Myocyte (in vitro differentiated cells): ENCODE data around the gene PDE4D. TPM values are rescaled to one million over a fixed set of nuclear protein-coding genes. Genes with fewer than 3 reads are reported as not detected.

ENCODE experiments used
- DNase-seq: peaks from one replicate; pipeline ENCODE4 v3.0.0-alpha.2; 2012; ENCODE audit warnings: low read depth
- total RNA-seq: library from RNA; depleted of rRNA; stranded (reverse); fragments of >200 nt; gene quantifications from 2 replicates; pipeline ENCODE4 v1.2.3, GENCODE V29; 2014

Gene PDE4D
- total RNA-seq, 1 donor from 2014 or later, result 26.8 TPM

DNA sequence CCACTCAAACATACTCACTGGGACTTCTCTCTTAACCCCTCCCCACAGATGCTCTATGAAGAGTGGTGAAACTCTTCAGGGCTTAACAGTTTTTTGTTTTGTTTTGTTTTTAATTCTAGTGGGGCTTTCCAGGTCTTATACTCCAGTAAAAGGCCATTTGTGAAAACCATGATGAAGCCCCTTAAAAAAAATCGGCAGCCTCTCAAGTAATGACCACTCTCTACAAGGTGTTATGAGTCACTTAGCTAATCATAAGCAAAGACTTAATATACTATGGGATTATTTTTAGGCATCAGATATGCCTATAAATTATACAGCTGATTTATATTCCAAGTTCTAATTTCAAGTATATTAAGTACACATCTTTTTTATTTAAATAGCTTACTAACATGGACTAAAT, 702.8 kb downstream of the PDE4D start:
- DNase-seq, result no peak

DNA sequence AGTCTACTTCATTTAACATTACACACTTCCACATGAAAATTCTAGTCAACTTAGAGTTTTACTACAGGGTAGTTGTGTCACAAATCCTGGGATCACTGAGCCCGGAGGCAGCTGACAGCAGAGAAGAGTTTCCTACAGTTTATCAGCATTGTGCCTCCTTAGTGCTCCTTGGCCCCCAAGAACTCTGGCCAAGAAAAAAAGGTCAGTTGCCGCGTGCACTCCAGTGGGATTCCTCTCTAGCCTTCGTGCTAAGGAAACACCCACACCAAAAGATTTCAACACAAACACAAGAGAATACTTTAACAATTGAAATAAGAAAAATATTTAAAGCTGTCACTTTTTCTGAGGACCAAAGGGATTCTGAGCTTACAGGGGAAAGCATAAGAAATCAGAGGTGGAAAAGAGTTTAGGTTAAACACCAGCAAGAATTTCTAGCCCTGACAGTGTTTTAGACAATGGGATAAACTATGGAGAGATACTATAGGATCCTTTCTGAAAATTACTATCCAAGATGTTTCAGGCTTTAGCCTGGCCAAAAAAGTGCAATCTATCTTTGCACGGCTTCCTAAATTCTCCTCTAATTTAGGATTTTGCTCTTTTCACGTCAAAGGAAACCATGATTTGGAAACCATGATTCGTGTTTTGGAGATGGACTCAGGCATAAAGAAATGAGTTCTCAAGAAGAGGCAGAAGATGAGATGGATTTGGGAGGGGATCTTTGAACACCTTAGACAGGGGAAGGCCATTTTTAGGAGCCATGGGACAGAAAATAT, 703.9 kb downstream of the PDE4D start:
- DNase-seq, result no peak

DNA sequence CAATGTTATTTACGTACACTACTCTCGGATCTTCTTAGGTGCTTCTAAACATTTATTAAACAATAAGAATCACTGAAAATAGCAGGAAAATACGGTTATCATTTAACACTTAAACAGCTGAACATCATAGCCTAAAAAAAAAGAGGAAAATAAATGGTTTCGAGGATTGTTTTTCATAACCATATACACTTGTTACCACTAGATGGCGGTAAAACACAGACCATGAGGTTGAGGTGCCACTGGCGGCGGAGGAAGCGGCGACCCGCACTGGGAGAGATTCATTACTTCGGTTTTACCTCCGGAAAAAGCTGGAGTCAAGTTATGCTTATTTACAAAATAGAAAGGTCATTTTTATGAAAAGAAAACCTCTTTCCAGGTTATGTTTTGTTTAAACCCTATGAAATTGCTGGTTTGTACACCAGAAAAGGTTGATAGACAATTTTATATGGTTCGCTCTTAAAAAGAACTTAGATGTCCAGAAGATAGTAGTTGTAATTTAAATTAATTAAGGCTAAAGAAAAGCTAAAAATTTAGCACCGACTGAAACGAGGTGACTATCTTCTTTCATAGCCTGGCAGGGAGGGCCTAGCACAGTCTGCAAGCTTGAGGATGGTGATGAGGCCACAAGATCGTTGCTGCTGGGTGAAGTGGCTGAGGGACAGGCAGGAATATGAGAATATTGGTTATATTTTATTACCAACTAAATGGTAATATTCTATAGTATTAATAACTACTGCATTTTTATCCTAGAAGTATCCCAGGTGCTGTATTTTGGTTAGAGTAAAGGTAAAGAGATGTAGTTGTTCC, 704.9 kb downstream of the PDE4D start:
- DNase-seq, result peak; percentile 65

DNA sequence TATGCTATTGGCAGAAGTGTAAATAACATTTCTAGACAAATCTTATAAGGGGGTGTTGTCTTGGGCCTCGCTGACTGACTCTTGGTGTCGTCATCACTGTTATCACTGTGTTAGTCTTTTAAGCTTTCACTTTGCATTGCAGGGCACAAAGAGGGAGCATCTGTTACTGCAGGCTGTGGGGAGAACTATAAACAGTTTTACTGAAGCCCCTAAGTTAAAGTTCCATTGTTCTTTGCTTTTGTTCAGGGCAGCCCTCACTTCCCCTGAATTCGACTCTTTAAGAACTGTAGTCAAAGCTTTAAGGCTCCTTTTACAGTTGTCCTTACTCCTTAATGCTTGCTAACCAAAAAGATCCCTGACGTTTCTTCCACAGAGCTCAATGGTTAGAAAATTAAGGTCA, 705.7 kb downstream of the PDE4D start:
- DNase-seq, result peak; percentile 28

DNA sequence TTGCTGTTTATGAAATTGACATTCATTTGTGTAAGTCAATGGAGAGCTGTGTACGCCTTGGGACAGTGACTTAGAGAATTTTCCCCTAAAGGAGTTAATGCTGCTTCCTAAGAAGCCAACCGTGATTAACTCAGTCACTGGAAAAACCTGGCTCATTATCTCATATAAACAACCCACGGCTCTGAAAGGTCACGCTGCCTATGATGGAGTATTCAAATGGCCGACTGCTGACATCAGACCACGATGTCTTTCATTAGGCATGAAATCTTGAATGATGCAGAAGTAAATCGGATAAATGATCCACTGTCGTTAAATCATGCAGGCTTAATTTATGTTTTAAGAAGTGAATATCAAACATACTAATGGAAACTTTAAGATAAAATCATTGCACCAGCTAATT, 706.9 kb downstream of the PDE4D start:
- no peak for DNase-seq

DNA sequence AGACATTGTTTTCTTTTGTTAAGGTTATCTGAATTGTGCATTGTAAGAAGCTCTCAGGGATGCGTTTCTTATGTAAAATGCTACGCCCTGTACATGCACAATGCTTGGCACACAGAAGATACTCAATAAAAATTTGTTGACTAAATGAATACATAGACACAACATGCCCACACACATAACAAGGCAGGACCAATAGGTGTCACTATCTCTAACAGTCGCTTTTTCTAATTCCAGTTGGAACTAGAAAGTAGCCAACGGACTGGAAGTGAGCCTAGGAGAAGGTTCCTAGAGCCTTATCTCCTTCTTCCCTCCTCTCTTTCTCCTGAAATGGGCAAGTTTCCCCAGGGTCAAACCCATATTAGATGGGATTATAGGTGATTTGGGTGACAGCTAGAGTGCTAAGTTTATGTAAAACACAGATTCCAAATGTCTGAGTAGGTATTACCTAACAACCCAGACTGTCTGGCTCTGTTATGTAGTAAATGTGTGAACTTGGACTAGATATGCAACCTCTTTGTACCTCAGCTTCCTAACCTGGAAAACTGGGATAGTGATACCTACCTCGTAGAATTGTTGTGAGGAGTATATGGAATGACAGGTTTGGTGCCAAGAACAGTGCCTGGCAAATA, 707.7 kb downstream of the PDE4D start:
- no peak for DNase-seq

DNA sequence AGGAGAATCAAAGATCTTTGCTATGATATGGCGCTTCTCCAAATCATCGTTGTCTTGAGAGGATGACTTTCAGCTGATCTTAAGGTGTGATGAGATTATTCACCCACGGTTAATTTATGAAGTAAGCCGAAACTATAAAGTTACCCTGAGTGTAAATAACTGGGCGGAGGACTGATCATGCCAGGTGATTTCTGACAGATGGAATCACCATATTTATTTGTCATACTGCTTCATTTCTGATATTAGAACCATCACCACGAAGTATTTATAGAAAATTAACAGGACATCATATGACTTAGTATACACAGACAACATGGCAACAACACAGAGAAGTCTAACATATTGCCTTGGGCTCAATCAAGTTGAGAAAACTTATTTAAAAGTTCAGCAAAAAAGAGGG, 708.8 kb downstream of the PDE4D start:
- peak; percentile 39 for DNase-seq

DNA sequence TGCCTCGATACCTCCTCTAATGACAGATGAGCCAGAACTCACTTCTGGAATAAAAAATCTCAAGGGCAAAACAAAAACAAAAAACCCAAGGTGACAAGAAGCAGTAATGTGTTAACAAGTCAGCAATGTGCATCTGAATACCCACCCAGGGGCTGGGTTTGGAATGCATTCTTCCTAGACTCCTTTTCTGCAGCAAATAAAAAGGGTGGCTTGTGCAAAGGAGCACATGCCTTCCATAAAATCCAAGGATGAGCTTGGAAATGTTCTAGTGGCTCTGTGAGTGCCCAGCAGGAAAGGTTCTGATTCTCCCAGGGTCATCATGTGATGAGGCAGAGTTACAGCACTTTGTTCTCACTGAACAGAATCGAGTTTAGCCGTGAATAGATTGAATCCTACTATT, 710.8 kb downstream of the PDE4D start:
- DNase-seq, result no peak

DNA sequence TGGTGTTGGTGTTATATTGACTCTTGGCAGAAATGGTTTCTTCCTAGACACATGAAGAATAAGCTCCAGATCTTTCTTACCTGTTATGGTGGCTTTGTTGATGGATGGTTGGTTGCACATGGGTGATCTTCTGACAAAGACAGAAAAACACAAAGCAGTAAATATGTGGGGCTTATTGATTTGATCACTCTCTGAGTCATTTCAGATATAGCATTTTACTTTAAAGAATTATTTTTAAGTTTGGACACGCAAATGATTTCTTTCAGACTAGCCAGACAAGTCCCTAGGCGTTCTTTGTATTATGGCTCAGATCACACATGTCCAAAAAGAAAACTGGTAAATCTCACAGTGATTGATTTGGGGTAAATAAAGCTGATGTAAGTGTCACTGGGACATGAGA, 713.0 kb downstream of the PDE4D start:
- no peak for DNase-seq

DNA sequence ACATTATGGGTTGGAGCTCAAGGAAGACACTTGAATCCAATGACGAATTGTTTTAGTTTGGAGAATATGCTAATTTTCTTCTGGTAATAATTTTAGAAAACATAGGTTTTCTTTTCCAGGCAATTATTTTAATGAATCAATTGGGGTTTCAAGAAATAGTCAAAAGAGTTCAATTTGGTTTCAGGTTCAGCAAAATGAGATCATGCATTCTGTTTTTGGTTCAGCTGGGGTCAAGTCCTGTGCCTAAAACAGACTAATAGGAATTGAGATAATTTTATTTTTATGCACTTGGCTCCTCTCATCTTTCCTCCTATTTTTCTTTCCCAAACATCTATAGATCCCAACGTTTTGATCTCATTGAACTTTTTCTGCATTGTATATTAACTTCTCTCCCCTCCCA, 713.8 kb downstream of the PDE4D start:
- no peak for DNase-seq

DNA sequence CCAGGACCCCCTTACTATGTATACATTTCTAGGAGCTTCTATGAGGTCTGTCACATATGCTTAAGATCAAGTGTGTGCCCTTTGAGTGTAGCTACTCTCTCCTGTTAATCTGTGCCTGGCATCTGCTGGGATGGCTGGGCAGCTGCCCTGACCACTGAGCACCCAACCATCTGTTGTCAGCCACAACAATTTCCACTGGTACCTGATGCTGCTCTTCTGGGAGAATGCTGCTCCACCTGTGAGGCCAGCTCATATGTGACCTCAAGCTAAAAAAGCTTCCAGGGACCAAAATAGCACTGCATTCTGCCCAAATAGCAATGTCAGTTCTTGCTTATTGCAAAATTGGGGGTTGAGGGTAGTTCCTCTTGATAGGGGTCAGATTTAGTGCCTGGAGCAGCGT, 715.0 kb downstream of the PDE4D start:
- DNase-seq, result peak; percentile 90

DNA sequence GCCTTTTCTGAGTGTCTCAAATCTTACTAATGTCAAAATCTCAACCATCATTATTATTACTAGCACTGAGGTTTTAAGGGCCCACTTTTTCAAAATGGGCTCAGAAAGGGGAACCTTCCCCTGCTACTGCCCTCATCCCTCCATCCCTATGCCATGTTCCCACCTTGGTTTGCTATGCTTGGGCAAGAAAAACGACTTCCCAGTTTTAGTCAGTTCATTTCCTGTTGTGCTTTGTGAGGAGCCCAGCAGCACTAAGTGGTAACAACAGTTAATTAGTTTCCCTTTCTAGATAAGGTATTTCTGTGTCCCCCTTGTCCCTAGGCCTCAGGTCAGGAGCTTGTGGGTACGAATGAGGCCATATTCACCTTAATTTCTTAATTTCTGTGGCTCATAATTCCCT, 715.5 kb downstream of the PDE4D start:
- no peak for DNase-seq

DNA sequence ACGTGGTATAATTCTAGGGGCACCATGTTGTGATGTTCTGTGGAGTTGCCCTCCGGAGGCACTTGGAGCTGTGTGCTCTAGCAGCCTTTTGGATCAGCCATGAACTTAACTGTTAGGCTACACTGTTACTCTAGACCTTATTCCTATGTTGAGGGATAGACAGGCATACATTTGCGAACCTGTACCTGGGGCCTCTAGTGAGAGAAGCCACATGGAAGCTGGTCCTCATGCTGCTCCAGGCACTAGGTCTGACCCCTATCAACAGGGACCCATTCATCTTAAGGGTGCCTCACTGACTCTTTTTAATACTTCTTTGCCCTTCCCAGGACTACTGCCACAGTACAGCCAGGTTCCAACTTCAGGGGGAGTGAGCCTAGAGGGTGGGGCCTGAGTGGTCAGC, 715.9 kb downstream of the PDE4D start:
- no peak for DNase-seq

DNA sequence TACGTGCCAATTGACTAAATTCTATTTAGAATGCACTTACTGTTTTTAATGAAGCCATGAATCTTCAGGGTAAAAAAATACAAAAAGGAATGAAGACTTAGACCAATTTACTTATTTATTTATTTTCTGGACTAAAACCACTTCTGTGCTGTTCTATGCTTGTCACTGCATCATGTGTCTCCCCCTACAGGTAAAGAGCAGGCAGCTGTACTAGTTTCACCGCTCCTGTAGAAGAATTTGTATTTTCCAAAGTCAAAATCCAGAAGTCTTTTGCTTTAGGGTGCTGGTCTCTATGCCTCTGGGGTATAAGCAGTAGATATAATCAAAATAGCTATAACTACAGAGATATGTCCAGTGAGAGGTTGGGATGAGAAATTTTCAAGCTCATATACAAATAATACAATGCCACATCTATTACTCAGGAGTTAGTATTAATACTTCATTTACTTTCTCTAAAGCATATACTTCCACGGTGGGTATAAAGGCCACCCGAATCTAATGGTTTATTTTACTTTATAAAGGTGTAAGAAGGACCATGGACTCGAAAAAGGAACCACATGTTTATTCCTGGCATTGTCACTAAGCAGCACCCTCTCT, 719.2 kb downstream of the PDE4D start:
- peak; percentile 76 for DNase-seq

DNA sequence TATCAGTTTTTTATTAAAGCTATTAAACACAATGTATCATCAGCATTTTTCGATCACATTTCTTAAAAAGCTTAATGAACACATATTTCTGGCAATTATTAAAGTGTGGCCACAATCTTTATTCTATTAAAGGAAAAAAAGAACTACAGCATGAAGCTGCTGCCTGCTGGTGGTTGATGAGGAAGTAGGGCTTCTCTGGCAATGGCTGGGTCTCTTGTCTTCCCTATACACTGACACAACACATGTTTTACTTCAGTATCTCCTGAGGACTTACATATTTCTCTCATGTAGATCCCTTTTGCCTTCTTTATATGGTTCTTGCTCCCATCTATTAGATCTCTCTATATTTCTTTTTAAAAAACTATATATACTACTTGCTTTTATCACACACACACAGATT, 719.9 kb downstream of the PDE4D start:
- no peak for DNase-seq

DNA sequence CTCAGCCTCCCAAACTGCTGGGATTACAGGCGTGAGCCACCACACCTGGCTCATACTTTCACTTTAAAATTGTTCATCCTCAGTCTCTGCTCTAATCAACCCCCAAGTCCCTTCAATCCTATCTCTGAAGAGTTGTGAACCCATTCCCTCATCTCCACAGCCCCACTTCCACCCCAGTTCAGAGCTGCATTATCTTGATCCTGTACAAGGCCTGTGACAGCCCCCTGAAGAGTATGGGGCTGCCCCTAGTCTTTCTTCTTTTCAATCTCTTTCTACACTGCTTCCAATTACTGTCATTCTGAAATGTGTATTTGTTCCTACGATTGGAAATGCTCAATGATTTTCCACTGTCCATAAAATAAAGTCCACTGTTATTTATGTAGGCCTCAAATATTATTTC, 722.4 kb downstream of the PDE4D start:
- no peak for DNase-seq

DNA sequence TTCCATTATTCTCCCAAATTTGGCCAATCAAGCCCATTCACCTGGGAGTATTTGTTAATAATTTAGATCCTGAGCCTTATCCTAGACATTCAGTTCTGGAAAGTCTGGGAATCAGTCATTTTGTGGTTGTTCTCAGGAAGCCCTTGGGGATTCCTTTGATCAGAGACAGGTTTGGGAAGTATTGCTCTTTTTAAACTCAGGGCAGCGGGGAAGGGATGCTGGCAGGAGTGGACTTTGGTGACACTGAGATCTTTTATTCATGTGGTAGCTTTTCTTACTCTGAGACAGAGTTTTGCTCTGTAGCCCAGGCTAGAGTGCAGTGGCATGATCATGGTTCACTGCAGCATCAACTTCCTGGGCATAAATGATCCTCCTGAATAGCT, 723.8 kb downstream of the PDE4D start:
- no peak for DNase-seq

DNA sequence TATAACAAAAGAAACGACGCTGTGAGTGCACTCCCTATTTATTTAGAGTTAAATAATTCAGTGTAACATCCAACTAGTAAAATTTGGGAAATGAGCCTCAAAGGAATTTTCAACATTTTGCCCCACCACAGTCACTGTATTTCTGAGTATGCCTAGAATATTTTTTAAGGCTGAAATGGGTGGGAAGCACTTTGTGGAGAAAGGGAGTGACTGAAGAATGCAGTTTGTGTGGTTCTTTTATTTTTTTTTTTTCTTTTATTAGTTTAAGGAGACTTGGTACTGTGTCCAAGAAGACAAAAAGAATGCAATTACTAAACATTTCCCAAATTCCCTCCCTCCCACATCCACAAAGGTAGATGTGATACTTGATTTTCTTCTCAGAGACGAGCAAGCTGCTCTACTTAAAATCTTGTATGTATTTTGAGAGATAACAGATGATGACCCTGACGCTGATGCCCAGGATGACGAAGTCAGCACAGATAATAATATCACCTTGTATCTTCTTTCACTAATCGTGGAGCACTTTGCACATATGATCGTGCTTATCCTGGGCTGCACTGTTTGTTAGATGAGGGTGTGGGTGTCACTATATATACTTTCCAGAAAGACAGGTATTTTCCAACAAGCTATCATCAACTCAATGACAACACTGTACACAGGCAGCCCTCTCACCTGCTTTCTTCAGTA, 724.3 kb downstream of the PDE4D start:
- DNase-seq, result no peak

DNA sequence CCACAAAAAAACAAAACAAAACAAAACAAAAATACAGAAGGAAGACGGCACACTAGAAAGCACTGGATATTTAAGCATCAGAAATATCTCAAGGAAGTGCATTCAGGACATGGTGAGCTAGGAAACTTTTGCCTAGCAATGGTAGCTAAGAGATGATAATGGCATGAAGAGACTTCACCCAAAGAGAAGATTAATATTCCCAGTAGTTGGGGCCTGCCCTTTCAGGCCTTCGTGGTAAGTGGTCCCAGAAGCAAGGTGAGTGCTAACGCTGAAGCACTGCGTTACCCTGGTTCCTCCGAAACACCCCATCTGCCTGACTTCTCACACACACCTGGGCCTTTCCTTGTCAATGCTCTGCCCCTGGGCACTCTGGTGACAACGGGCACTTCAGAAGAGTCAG, 725.5 kb downstream of the PDE4D start:
- DNase-seq, result no peak

DNA sequence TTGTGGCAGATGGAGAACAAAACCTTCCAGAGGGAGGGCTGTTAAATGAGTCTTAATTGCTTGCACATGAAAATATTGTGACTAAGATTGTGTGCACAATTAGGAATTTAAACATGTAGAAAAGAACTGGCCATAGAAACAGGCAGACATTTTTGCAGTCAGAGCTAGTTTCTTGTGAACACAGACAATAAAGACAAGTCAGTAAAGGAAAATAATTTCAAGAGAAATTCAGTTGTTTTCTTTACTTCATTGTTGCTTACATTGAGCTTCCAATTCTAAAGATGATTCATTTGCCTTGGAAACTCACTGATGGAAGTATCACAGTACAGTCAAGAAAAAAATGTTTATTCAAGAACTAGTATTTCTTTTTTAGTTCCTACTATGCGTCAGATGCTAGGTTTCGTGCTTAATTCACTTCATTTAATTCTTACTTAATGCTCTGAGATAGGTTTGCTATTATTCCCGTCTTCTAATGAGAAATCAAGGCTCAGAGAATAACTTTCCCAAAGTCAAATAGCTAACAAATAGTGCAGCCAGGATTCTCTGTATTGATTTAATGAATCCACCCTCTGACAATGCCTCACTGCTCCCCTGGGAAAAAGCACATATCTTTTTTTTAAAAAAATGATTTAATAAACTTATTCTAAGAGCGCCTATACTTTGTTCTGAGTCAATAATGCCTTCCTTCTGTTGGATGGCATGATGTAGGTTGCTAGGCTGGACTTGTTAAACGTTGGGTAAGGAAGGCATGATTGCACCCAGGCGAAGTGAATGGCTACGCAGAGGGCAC, 729.3 kb downstream of the PDE4D start:
- no peak for DNase-seq
